ENCODE data around the gene MED31.
"Not testable (repeated sequence)": the region's sequence is repeated elsewhere in the genome, so short reads cannot be mapped to it uniquely, and the experiment has no call there.

The MED31 gene

DNA sequence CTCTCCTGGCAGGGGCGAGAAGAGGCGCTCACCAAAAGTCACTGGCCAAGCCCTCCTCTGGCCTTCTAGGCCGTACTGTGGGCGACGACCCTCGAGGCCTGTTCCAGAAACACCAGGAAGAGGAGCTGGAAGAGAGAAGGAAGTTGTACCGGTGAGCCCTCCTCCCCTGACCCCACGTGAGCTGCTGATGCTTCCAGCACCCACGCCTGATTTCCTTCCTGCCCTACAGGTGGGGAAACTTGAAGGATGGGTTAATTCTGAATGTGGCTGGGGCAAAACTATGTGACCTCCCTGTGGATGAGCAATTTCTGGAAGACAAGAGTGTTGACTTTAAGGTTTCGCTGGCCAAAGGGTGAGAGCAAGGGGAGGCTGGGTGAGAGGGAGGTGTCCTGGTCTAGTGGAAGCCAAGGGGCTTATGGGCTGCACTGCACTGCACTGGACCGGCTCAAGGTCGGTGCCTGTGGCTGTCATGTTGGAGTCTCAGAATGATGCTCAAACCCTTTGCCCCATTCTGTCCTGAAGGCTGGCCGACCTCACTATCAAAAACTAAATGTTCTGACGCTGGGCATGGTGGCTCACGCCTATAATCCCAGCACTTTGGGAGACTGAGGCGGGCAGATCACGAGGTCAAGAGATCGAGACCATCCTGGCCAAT lies 6.4 kb upstream of the MED31 start:
- peak overlapping the region; percentile 38 for H3K4me3 ChIP-seq (ENCODE audit: severe bottlenecking)
- no peaks in the 10 kb centered on the region for H3K9me3 ChIP-seq (ENCODE audit: severe bottlenecking)
- DNase-seq (ENCODE audit: low spot score) (no peak), ATAC-seq (ENCODE audit: low read depth) (no peak)
- no peaks in the 10 kb centered on the region for H3K36me3 ChIP-seq (ENCODE audit: low read depth)
- no peaks in the 10 kb centered on the region for H3K27me3 ChIP-seq (ENCODE audit: insufficient read depth, poor library complexity, severe bottlenecking)
- H3K27ac ChIP-seq (ENCODE audit: poor library complexity, severe bottlenecking): no peak overlapping the region
- peaks cover 20% of the 10 kb centered on the region for H3K4me1 ChIP-seq (ENCODE audit: insufficient read depth, poor library complexity, severe bottlenecking)
- TF ChIP-seq, protein P1, sequence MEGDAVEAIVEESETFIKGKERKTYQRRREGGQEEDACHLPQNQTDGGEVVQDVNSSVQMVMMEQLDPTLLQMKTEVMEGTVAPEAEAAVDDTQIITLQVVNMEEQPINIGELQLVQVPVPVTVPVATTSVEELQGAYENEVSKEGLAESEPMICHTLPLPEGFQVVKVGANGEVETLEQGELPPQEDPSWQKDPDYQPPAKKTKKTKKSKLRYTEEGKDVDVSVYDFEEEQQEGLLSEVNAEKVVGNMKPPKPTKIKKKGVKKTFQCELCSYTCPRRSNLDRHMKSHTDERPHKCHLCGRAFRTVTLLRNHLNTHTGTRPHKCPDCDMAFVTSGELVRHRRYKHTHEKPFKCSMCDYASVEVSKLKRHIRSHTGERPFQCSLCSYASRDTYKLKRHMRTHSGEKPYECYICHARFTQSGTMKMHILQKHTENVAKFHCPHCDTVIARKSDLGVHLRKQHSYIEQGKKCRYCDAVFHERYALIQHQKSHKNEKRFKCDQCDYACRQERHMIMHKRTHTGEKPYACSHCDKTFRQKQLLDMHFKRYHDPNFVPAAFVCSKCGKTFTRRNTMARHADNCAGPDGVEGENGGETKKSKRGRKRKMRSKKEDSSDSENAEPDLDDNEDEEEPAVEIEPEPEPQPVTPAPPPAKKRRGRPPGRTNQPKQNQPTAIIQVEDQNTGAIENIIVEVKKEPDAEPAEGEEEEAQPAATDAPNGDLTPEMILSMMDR (IDR thresholded peaks at IDR 0.05; ENCODE audit: poor library complexity, severe bottlenecking): no peak

DNA sequence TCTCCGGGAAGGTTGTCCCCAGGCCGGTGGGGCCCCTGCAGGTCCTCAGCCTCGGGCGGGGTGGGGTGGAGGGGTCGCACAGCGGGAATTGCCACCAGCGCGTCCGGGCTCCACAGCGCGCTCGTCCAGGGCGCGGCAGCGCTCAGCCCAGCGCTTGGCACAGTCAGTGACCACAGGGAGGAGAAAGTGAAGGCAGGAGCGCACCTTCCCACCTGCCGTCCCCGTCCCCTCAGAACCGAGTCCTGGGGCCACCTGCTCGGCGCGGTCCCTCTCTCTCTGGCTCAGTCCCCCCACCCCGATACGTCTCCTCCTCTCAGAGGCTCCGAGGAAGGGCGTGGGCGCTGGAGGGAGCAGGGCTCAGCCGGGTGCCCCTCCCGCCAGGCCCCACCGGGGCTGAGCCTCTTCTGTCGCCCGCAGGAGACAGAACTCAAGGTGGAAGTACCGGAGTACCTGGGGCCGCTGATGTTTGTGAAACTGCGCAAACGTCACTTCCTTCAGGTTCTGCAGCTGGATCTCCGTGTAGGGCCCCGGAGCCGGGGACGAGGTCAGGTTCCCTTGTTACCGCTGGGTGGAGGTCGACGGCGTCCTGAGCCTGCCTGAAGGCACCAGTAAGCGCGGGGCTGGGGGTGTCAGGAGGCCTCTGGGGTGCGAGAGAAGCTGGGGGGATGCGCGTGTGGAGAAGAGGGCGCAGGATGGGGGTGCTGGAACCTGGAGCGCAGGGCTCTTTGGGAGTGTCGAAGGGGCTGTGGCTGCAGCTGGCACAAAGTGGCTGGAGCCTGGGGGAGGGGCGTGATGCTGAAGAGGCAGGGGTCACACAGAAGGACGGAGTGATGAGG lies 5.6 kb upstream of the MED31 start:
- H3K36me3 ChIP-seq (ENCODE audit: low read depth); H3K9me3 ChIP-seq (ENCODE audit: severe bottlenecking); DNase-seq (ENCODE audit: low spot score); H3K27ac ChIP-seq (ENCODE audit: poor library complexity, severe bottlenecking); H3K27me3 ChIP-seq (ENCODE audit: insufficient read depth, poor library complexity, severe bottlenecking): not testable (repeated sequence)
- H3K4me3 ChIP-seq (ENCODE audit: severe bottlenecking): peak overlapping the region; percentile 38
- peak; percentile 34 for ATAC-seq (ENCODE audit: low read depth)
- H3K4me1 ChIP-seq (ENCODE audit: insufficient read depth, poor library complexity, severe bottlenecking): peaks cover 21% of the 10 kb centered on the region

DNA sequence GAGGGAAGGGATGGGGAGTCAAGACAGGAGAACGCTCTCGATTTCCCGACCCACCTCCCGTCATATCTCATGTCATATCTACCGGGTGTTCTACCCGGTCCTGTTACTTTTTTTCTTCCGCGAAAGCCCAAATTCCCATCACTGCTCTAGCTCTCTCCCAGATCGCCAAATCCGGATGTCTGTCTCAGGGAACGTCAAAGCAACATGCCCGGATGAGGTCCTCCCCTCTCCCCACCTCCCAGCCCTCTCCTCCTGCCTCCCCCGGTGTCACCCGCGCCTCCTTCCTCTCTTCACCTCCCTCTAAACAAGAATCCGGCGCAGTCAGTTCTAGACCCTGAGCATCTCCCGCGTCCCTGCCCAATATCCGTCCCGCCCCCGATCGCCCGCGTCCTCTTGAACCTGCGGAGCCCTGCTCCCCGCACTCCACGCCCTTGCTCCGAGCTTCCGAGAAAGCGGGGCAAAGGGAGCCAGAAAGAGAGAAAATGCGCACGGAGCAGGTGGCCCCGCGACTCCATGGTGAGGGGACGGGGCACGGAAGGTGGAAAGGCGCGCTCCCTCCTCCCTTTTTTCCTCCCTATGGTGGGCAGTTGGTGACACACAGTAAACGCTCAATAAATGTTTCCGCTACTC lies 4.4 kb upstream of the MED31 start:
- ATAC-seq (ENCODE audit: low read depth): 0 out of 3 replicates have a peak, but pooled peaks have one; percentile 1
- H3K27ac ChIP-seq (ENCODE audit: poor library complexity, severe bottlenecking): peak overlapping the region; percentile 60
- peaks cover 21% of the 10 kb centered on the region for H3K4me1 ChIP-seq (ENCODE audit: insufficient read depth, poor library complexity, severe bottlenecking)
- H3K36me3 ChIP-seq (ENCODE audit: low read depth); DNase-seq (ENCODE audit: low spot score); H3K27me3 ChIP-seq (ENCODE audit: insufficient read depth, poor library complexity, severe bottlenecking); H3K9me3 ChIP-seq (ENCODE audit: severe bottlenecking): not testable (repeated sequence)
- peak overlapping the region; percentile 19 for H3K4me3 ChIP-seq (ENCODE audit: severe bottlenecking)

DNA sequence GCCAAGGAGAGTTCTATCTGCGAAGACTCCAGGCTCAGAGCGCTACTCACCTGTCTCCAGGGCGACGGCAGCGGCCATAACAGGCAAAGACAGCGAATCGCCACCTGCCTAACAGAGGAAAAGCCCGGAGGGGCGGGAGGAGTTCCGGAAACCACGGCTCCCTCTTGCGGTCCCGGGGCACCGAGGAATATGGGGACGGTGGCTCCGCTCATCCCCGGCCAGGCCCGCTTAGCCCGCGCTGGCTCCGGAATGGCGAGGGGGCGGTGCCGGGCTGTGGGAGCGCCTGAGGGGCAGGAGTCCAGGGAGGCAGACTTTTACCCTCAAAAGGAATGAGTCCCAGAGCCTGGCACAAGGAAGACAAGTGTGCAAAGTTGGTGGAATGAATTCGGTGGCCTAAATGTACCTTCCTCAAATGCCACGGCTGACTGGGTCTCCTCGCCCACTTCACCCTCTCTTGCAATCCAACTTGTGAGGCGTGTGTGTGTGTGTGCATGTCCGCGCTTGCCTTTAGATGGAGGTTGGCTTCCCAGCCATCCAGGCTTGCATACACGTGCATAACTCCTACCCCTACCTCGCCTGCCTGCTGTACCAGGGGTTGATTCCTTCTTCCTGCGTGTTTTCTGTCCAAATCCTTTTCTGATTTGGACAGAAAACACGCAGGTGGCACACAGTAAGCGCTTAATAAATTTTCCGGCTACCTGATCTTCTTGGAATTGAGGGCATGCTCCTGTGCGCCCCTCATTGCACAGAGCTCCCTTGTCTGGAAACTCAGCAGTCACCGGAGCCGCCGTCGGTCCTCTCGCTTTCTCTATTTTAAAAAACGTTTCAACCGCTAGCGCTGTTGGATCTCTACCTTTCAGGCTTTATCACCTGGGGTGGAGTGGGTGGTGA lies 3.7 kb upstream of the MED31 start:
- peaks cover 25% of the 10 kb centered on the region for H3K4me1 ChIP-seq (ENCODE audit: insufficient read depth, poor library complexity, severe bottlenecking)
- ATAC-seq (ENCODE audit: low read depth) (peak; percentile 43), DNase-seq (ENCODE audit: low spot score) (no peak)
- TF ChIP-seq, protein P1 (IDR thresholded peaks at IDR 0.05; ENCODE audit: poor library complexity, severe bottlenecking): peak; percentile 60
- peak overlapping the region; percentile 60 for H3K27ac ChIP-seq (ENCODE audit: poor library complexity, severe bottlenecking)
- H3K4me3 ChIP-seq (ENCODE audit: severe bottlenecking): peak overlapping the region; percentile 19
- peaks cover 5% of the 10 kb centered on the region for H3K36me3 ChIP-seq (ENCODE audit: low read depth)
- no peaks in the 10 kb centered on the region for H3K9me3 ChIP-seq (ENCODE audit: severe bottlenecking)
- no peaks in the 10 kb centered on the region for H3K27me3 ChIP-seq (ENCODE audit: insufficient read depth, poor library complexity, severe bottlenecking)

DNA sequence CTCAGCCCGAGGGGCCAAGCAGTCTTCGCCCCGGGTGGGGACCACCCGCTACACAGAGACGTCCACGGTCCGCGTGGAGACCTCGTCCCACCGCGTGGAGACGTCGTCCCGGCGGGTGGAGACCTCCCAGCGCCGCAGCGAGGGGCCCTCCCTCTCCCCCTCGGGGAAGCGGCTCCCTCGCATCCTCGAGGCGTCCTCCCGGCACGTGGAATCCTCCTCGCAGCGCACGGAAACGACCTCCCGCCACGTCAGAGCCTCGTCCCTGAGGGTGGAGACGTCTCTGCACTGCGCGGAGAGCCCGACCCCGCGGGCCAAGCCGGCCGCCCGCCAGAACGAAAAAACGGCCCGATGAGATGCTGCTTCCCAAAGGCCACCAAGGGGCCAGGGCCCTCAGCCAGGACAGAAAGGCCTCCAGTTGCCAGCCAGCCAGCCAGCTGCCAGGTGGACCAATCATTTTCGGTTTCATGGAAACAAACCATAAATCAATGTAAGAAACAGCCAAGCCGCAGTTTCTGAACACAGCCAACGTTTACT lies 581 bp upstream of the MED31 start:
- DNase-seq (ENCODE audit: low spot score): no peak
- TF ChIP-seq, protein P1 (IDR thresholded peaks at IDR 0.05; ENCODE audit: poor library complexity, severe bottlenecking): no peak
- Histone ChIP-seq H3K4me1 (ENCODE audit: insufficient read depth, poor library complexity, severe bottlenecking) (peaks cover 27% of the 10 kb centered on the region), H3K4me3 (ENCODE audit: severe bottlenecking) (peak overlapping the region; percentile 67), H3K27ac (ENCODE audit: poor library complexity, severe bottlenecking) (peak overlapping the region; percentile 84), H3K36me3 (ENCODE audit: low read depth) (peaks cover 35% of the 10 kb centered on the region), H3K27me3 (ENCODE audit: insufficient read depth, poor library complexity, severe bottlenecking) (no peaks in the 10 kb centered on the region), H3K9me3 (ENCODE audit: severe bottlenecking) (no peaks in the 10 kb centered on the region)
- ATAC-seq (ENCODE audit: low read depth): peak; percentile 7; the same call in 1 of the 3 replicates
